Medulla oblongata (tissue), 1 donor: ENCODE measurements around the gene SLC6A16.
"Not testable (repeated sequence)": the region's sequence is repeated elsewhere in the genome, so short reads cannot be mapped to it uniquely, and the experiment has no call there.

Experiments
- DNase-seq: peaks from one replicate; pipeline ENCODE4 v3.0.0-alpha.2; 2015; ENCODE audit errors: extremely low spot score

SLC6A16 gene

DNA sequence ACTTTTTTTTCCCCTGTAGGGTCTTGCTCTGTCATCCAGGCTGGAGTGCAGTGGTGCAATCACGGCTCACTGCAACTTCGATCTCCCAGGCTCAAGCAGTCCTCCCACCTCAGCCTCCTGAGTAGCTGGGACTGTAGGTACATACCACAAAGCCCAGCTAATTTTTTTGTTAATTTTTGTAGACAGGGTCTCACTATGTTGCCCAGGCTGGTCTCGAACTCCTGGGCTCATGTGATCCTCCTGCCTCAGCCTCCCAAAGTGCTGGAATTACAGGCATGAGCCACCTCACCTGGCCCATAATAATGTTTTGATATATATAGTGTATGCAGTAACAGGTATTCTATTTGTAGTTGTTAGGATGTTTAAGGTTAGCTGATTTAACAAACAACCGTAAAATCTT lies 6.2 kb upstream of the SLC6A16 start:
- not testable (repeated sequence) for DNase-seq

DNA sequence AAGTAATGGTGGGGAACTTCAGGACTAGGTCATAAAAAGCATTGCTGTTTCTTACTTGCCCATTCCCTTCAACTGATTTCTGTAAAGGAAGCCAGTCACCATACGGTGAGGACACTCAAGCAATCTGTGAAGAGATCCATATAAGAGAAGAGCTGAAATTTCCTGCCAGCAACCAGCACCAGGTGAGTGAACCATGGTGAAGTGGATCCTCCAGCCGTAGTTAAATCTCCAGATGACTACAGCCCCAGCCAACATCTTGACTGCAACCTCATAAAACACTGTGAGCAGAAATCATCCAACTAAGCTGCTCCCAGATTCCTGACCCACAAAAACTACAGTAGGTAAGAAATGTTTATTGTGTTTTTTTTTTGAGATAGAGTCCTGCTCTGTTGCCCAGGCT lies 3.8 kb upstream of the SLC6A16 start:
- no peak for DNase-seq

DNA sequence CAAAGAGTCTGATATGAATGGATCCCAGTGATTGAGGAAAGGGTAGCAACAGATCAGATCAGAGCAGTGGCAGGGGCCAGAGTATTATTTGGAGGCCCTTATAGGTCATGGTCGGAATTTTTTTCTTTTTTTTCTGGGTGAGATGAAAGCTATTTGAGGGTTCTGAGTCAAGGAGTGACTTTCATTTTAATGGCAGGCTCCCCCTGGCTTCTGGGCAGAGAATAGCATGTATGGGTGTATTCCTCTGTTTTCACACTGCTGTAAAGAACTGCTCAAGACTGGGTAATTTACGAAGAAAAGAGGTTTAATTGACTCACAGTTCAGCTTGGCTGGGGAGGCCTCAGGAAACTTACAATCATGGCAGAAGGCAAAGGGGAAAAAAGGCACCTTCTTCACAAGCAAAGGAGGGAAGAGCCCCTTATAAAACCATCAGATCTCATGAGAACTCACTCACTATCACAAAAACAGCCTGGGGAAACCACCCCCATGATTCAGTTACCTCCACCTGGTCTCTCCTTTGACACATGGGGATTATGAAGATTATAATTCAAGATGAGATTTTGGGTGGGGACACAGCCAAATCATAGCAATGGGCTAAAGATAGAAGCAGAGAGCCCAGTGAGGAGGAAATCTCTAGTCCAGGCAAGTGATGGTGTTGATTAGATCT lies 3.0 kb upstream of the SLC6A16 start:
- no peak for DNase-seq

DNA sequence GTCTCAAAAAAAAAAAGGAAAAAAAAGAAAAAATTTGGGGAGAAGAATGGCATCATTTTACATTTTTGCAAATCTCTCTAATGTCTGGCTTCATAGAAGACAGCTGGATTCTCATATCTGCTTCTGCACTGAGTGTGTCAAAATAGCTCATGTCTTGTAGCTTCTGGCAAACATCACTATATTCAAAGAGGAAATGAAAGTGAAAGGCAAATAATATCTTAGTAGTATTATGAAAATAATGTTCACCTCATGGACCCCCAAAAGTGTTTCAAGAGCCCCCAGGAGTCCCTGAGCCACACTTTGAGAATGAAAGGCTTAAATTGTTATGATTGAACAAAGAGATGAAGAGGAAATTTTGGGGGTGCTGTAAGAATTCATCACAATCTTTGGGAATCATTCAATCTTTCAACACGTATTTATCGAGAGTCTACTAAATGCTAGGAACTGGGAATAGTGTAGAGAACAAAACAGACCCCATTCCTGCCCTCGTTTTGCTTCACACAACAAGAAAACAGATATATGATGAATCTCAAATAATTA lies 1.2 kb upstream of the SLC6A16 start:
- DNase-seq, result no peak

DNA sequence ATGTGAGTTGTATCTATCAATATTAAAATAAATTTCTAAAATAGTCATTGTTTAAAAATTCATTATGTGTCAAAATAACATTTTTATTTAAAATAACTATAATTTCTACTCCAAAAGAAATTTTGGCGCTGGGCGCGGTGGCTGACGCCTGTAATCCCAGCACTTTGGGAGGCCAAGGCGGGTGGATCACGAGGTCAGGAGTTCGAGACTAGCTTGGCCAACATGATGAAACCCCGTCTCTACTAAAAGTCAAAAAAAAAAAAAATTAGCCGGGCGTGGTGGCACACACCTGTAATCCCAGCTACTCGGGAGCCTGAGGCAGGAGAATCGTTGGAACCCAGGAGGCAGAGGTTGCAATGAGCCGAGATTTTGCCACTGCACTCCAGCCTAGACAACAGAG lies 765 bp upstream of the SLC6A16 start:
- DNase-seq, result not testable (repeated sequence)

DNA sequence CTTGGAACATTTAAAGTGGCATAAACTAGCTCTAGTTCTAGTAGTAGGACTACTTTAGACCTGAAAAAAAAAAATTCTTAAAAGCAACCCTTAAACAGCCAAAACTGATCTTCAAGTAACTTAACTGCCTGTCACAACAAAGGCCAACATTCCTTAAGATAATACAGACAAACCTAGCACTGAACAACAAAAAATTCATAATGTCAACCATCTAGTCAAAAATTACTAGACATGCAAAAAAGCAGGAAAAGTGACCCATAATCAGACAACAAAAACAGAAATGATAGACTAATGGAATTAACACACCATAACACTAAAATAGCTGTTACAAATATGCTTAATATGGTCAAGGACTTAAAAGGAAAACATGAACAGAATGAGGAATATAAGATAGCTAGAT lies 6.7 kb downstream of the SLC6A16 start:
- DNase-seq, result no peak

DNA sequence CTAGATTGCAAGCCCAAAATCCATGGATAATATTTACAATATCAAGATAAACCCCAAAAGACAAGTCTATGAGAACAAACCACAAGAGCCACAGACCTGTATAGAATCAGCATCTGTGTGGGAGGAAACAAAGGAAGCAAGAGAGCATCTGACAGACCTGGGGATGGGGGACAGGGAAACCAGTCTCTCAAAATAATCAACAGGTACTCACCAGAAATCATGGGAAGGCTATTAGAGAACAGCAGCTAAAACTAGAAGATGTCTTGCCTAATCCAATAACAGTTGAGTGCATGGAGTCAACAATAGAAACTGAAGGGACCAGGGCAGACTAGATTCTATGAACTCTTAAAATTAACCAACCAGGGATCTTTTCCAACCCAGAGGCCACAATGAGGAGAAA lies 8.7 kb downstream of the SLC6A16 start:
- DNase-seq, result no peak

DNA sequence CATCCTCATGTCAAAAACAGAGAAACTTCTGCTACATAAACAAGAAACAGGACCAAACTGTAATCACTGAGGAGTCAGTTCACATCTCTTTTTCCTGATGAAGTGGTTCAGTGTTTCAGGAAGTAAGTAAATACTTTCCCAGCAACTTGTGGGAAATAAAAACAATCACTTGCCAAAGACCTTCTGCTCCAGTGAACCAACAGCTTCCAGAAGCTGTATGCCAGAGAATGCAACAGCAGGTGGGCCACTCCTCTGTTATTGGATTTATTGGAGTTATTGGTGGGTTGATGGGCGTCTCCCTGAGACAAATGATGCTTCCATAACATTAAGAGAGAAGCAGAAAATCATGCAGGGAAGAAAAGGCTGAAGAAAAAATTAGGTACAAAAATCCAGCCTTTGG lies 9.9 kb downstream of the SLC6A16 start:
- DNase-seq, result no peak

DNA sequence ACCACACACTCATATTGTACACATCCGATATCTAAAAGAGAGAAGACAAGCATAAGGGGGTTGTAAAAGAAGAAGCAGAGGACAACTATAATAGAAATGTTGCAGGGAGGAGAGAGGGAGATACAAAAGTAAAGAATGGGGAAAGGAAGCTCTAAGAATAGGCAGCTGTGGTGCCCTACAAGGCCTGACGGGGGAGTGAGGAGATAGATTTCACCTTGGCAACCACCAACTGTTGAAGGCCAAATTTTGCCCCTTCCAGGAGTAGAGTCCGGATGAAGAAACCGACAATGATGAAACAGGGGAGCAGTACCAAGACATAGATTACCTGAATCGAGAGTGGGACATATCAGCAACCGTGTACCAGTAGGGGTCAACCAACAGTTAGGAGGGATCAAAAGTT lies 15.9 kb downstream of the SLC6A16 start:
- DNase-seq, result no peak

DNA sequence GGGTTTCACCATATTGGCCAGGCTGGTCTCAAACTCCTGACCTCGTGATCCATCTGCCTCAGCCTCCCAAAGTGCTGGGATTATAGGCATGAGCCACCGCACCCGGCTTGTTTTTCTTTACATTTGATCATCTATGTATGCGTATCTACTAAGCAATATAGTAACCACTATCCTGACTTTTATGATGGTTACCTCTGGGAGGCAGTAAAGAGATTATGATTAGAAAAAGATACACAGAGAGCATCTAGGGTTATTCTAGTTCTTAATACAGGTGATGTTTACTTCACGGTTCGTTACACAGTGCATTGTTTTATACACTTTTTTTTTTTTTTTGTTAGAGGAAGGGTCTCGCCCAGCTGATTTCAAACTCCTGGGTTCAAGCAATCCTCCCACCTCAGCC lies 18.3 kb downstream of the SLC6A16 start:
- DNase-seq, result not testable (repeated sequence)

DNA sequence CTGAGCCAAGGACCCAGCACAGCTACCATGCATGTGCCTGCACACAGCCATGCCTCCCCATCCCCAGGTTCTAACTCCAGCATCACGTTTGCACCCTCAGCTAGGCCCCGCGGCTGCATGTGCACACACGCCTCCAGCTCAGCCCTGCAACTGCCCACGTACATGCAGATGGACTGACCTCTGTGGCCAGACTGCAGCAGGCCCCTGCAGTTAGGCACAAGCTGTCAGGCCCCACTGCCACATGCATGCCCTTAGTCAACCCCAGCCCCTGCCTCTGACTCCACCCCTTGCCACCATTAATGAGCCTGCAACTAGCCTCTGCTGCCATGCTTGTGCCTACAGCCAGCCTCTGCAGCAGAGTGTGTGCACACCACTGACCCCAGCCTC lies 23.1 kb downstream of the SLC6A16 start:
- DNase-seq, result no peak

DNA sequence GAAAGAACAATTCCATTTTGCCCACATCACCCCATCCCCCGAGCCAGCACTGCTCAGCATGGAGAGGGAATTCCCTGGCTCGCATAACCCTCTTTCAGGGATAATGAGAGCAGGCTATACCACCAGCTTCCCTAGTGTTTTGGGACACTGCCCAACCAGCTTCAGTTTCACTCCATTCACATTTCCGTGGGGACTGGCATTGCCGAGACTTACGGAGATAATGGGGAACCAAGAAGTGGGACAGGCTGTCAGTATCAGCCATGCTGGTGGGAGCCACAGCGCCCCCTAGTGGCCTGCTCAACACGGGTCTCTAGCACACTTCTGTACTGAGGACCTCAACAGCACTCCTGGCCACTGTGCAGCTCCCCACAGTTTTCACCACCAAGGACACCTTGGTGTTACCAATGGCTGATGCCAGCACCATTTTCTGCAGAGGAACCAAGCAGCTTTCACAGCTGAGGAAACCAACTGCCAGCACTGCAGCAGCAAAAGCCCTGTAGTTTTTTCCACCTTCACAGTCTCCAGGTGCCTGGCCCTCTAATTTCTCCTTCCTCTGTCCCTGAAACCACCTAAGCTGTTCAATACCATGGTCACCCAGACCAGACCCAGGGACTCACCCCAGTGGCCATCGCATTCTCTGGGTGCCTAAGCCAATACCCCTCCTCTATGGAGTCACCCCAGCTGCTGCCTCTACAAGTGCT lies 23.7 kb downstream of the SLC6A16 start:
- peak; percentile 68 for DNase-seq

DNA sequence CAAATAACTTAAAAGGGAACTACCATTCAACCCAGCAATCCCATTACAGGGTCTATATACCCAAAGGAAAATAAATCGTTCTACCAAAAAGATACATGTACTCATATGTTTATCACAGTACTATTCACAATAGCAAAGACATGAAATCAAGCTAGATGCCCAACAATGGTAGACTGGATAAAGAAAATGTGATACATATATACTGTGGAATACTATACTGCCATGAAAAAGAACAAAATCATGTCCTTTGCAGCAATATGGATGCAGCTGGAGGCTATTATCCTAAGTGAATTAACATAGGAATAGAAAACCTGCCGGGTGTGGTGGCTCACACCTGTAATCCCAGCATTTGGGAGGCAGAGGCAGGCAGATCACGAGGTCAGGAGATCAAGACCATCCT lies 26.3 kb downstream of the SLC6A16 start:
- not testable (repeated sequence) for DNase-seq

DNA sequence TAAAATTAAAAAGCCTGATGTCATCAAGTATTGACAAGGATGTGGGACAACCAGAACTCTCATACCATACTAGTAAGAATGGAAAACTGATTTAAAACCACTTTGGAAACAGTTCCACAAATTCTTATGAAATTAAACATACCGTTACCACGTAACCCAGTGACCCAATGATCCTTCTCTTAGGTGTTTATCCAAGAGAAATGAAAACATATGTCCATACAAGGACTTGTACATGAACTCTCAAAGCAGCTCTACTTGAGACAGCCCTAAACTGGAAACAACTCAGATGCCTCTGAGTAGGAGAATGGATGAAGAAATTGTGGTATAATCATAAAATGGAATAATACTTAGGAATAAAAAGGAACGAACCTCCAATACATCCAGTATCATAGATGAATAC lies 27.6 kb downstream of the SLC6A16 start:
- DNase-seq, result no peak

DNA sequence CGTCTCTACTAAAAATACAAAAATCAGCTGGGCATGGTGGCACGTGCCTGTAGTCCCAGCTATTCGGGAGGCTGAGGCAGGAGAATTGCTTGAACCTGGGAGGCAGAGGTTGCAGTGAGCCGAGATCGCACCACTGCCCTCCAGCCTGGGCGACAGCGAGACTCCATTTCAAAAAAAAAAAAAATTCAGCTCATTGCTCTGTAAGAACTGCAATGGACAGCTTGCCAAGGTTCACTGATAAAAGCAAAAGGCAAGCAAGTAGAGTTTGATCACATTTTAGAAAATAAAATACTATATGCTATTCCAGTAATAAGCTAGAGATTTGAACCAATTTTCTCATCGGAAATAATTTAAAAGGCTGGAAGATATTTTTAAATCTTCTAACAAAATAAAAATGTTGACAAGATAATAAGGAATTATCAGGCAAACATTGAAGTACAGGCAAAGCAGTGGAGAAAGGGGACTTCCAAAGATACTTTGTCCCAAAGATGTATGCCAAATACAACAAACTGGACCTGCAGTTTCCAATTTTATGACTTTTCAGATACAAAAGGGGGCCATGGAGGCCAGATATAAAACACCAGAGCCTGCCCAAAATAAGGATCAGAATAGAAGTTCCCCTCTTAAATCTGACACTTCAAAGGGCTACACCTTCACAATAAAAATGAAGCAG lies 29.6 kb downstream of the SLC6A16 start:
- no peak for DNase-seq

DNA sequence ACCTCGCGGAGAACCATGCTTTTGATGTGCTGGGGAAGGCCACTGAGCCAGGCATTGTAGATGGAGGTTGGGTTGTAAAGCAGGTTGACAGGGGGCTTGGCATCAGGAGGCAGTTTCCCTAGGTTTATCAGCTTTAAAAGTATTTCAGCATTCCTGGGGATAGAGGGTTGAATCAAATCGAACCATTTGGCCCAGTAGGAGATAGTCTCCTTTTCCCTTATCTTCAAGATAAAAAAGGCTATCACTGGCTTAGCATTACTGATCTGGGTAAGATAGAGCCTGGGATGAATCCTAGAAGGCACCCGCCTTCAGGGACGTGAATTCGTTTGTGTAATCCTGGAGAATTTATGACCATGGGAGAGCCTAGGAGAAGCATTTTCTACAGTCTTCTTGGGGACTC lies 30.6 kb downstream of the SLC6A16 start:
- DNase-seq, result no peak

DNA sequence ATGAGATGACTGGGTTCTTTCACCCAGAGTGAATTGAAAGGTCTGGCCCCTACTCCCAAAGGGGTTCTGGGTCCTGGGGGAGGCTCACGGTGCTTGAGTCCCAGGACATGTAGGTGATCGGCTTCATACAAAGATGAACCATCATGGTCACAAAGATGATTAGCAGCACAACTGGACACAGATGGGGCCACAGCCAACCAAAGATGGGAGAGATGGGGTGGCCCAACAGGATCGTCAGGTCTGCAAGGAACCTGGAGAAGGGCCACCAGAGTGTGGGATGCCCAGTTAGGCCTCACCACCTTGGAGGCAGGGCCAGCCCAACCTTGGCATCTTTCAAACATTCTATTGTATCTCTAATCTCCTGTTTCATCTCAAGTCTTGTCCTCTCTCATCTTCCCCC lies 34.5 kb downstream of the SLC6A16 start:
- no peak for DNase-seq

DNA sequence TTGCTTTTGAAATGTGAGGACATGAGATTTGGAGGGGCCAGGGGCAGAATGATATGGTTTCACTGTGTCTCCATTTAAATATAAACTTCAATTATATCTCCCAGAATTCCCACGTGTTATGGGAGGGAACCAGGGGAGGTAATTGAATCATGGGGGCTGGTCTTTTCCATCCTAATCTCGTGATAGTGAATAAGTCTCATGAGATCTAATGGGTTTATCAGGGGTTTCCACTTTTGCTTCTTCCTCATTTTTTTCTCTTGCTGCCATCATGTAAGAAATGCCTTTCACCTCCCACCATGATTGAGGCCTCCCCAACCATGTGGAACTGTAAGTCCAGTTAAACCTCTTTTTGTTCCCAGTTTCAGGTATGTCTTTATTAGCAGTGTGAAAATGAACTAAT lies 35.7 kb downstream of the SLC6A16 start:
- not testable (repeated sequence) for DNase-seq

DNA sequence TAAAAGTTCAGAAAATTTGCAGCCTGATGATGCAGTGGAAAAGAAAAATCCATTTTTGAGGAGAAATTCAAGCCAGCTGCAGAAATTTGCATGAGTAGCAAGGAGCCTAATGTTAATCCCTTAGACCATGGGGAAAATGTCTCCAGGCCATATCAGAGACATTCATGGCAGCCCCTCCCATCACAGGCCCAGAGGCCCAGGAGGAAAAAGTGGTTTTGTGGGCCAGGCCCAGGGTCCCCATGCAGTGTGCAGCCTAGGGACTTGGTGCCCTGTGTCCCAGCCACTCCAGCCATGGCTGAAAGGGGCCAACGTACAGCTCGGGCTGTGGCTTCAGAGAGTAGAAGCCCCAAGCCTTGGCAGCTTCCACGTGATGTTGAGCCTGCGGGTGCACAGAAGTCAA lies 36.8 kb downstream of the SLC6A16 start:
- not testable (repeated sequence) for DNase-seq

DNA sequence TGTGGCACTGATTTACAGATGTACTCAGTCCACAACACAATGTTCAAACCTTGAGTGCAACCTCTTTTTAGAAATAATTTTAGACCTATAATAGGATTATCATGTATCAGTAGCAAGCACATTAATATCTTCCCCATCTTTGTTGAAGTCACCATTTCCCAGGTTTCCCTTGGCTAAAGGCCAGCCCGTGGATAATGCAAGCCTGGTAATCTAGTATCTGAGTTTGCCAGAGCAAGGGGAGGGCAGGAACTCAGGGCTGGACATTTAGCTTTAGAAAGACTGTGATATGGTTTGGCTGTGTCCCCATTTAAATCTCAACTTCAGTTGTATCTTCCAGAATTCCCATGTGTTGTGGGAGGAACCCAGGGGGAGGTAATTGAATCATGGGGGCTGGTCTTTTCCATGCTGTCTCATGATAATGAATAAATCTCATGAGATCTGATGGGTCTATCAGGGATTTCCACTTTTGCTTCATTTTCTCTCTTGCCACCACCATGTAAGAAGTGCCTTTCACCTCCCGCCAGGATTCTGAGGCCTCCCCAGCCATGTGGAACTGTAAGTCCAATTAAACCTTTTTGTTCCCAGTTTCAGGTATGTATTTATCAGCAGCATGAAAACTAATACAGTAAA lies 37.7 kb downstream of the SLC6A16 start:
- no peak for DNase-seq

DNA sequence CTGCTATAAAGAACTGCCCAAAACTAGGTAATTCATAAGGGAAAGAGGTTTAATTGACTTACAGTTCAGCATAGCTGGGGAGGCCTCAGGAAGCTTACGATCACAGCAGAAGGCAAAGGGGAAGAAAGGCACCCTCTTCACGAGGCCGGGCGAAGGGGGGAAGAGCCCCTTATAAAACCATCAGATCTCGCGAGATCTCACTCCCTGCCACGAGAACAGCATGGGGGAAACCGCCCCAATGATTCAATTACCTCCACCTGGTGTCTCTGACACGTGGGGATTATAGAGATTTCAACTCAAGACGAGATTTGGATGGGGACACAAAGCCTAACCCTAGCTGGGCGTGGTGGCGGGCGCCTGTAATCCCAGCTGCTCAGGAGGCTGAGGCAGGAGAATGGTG lies 42.8 kb downstream of the SLC6A16 start:
- no peak for DNase-seq

DNA sequence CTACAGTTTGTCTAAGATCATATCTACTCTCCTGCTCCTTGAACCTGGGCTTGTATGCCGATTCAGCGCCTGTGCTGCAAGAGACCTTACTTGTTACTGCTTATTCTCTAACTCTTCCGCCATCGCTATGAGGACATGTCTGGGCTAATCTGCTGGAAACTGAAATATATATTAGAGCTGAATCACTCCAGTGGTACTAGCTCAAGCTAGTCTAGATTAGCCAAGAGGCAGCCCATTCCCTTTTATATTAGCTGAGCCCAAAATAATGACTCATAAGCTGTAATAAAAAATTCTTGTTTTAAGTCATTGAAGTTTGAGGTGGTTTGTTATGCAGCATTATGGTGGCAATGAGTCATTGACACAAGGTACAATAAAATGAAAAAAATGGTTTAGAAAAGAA lies 52.8 kb downstream of the SLC6A16 start:
- DNase-seq, result no peak
